GM23338 (cell line): ENCODE measurements around the gene CCBE1.

Source experiments
- CTCF ChIP-seq, 2 experiments: fragments of 200-600 bp in 1 of 2; sonication (generic) in 1 of 2; conservative IDR thresholded peaks; 2 replicates each; pipeline versions ENCODE4 v1.5.1 to v1.6.1; 2016 to 2017; ENCODE audit warnings: antibody characterized with exemption in 2 of 2, low read depth in 2 of 2, mild to moderate bottlenecking in 2 of 2, moderate library complexity in 1 of 2
- ETS1 ChIP-seq: IDR thresholded peaks from 2 replicates; pipeline ENCODE4 v1.6.1; 2016; ENCODE audit warnings: antibody characterized with exemption
- EZH2 ChIP-seq: fragments of 200-600 bp; sonication (generic); IDR thresholded peaks from one replicate; pipeline ENCODE4 v1.8.0; 2017; ENCODE audit warnings: antibody characterized with exemption, mild to moderate bottlenecking, low read depth; ENCODE audit not compliant: unreplicated experiment
- EZH2phosphoT487 ChIP-seq: fragments of 200-600 bp; sonication (generic); IDR thresholded peaks from one replicate; pipeline ENCODE4 v1.8.1; 2018; ENCODE audit warnings: antibody characterized with exemption; ENCODE audit not compliant: unreplicated experiment
- NANOG ChIP-seq: IDR thresholded peaks from 2 replicates; pipeline ENCODE4 v1.6.1; 2016; ENCODE audit warnings: antibody characterized with exemption, borderline replicate concordance
- POLR2AphosphoS5 ChIP-seq: IDR thresholded peaks from 2 replicates; pipeline ENCODE4 v1.6.1; 2016; ENCODE audit warnings: antibody characterized with exemption, low read depth
- ZNF114 ChIP-seq: fragments of 250-450 bp; sonication (Bioruptor Pico); IDR thresholded peaks from 2 replicates; pipeline ENCODE4 v1.5.0; 2020; ENCODE audit warnings: mild to moderate bottlenecking, moderate library complexity

- TF ChIP-seq CTCF (conservative IDR thresholded peaks at IDR 0.05; ENCODE audit: low read depth in 2 of 2) (no peak), POLR2AphosphoS5 (no peak), EZH2 (no peak), ZNF114 (CRISPR knock-in tag) (no peak), ETS1 (no peak), EZH2phosphoT487 (no peak), NANOG (no peak)
Observed at GRCh38 chr18:59514203-59514602, 183.0 kb downstream of the CCBE1 start.
